B cell (primary cell): ENCODE data around the gene DNM2.

Source experiments
- EZH2 ChIP-seq: IDR thresholded peaks from 2 replicates; pipeline ENCODE4 v1.6.1; 2012; ENCODE audit warnings: borderline replicate concordance, low read depth, mild to moderate bottlenecking, moderate library complexity, low read length; ENCODE audit not compliant: insufficient read depth, poor library complexity, severe bottlenecking
- TF ChIP-seq, protein P1 (sequence below): fragments of 200-600 bp; IDR thresholded peaks from one replicate; pipeline ENCODE4 v1.8.0; 2022; ENCODE audit warnings: antibody characterized with exemption, mild to moderate bottlenecking

DNA sequence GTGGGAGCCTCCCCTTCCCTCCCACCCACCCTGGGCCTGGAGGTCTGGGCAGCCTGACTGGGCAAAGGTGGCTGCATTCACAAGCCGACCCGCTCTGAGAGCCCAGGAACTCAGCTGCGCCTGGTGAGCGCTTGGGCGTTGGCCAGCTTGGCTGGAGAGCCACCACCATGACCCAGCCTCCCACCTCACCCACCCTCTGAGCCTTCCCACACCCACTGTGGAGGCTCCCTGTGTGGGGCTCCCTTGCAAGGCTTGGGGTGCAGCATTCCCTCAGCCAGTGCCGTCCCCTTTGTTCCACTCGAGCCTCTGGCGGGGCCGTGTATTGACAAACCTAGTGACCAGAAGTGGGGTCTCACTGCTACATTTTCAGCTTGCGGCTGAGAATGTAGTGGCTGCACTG lies 31.7 kb upstream of the DNM2 start:
- TF ChIP-seq, protein P1, sequence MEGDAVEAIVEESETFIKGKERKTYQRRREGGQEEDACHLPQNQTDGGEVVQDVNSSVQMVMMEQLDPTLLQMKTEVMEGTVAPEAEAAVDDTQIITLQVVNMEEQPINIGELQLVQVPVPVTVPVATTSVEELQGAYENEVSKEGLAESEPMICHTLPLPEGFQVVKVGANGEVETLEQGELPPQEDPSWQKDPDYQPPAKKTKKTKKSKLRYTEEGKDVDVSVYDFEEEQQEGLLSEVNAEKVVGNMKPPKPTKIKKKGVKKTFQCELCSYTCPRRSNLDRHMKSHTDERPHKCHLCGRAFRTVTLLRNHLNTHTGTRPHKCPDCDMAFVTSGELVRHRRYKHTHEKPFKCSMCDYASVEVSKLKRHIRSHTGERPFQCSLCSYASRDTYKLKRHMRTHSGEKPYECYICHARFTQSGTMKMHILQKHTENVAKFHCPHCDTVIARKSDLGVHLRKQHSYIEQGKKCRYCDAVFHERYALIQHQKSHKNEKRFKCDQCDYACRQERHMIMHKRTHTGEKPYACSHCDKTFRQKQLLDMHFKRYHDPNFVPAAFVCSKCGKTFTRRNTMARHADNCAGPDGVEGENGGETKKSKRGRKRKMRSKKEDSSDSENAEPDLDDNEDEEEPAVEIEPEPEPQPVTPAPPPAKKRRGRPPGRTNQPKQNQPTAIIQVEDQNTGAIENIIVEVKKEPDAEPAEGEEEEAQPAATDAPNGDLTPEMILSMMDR, result no peak
- no peak for TF ChIP-seq EZH2
